ENCODE measurements around the gene ARHGAP28. TPM values are rescaled to one million over a fixed set of nuclear protein-coding genes. Genes with fewer than 3 reads are reported as not detected.

The ARHGAP28 gene
- total and polyA plus RNA-seq, 10 of the 15 experiments (the other 5 are each of a cell fraction or from before 2014, with no cell fraction given): not detected

DNA sequence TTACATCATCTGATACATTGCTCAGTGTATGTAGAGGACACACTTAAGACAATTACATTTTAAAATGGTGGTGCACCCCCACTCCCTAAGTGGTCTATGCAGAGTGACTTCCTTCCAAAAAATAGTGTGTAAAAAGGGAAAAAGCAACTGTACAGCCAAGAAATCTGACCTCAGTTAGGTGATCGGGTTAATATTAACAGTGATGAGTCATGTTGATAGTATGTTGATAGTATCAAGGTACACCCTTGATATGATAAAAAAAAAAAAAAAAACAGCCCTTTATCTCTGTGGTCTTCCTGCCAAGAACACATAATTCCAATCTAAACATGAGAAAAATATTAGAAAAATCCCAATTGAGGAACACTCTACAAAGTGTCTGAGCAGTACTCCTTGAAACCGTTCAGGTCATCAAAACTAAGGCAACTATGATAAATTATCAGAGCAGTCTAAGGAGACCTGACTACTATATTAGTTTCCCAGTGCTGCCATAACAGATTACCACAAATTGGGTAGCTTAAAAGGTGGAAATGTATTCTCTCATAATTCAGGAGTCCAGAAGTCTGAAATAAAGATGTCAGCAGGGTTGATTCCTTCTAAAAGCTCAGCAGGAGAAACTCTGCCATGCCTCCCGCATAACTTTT lies 171.9 kb downstream of the ARHGAP28 start (continued):
- TF ChIP-seq, protein P1, sequence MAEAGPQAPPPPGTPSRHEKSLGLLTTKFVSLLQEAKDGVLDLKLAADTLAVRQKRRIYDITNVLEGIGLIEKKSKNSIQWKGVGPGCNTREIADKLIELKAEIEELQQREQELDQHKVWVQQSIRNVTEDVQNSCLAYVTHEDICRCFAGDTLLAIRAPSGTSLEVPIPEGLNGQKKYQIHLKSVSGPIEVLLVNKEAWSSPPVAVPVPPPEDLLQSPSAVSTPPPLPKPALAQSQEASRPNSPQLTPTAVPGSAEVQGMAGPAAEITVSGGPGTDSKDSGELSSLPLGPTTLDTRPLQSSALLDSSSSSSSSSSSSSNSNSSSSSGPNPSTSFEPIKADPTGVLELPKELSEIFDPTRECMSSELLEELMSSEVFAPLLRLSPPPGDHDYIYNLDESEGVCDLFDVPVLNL (IDR thresholded peaks at IDR 0.05; ENCODE audit: low read depth, low read length): no peak
- TF ChIP-seq TCF12 (IDR thresholded peaks at IDR 0.05; ENCODE audit: low read depth, low read length): no peak
- TF ChIP-seq, protein P2, sequence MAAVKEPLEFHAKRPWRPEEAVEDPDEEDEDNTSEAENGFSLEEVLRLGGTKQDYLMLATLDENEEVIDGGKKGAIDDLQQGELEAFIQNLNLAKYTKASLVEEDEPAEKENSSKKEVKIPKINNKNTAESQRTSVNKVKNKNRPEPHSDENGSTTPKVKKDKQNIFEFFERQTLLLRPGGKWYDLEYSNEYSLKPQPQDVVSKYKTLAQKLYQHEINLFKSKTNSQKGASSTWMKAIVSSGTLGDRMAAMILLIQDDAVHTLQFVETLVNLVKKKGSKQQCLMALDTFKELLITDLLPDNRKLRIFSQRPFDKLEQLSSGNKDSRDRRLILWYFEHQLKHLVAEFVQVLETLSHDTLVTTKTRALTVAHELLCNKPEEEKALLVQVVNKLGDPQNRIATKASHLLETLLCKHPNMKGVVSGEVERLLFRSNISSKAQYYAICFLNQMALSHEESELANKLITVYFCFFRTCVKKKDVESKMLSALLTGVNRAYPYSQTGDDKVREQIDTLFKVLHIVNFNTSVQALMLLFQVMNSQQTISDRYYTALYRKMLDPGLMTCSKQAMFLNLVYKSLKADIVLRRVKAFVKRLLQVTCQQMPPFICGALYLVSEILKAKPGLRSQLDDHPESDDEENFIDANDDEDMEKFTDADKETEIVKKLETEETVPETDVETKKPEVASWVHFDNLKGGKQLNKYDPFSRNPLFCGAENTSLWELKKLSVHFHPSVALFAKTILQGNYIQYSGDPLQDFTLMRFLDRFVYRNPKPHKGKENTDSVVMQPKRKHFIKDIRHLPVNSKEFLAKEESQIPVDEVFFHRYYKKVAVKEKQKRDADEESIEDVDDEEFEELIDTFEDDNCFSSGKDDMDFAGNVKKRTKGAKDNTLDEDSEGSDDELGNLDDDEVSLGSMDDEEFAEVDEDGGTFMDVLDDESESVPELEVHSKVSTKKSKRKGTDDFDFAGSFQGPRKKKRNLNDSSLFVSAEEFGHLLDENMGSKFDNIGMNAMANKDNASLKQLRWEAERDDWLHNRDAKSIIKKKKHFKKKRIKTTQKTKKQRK (IDR thresholded peaks at IDR 0.05; ENCODE audit: low read depth, low read length): no peak
- TF ChIP-seq ZNF384 (IDR thresholded peaks at IDR 0.05; ENCODE audit: borderline replicate concordance, low read depth, low read length): no peak

DNA sequence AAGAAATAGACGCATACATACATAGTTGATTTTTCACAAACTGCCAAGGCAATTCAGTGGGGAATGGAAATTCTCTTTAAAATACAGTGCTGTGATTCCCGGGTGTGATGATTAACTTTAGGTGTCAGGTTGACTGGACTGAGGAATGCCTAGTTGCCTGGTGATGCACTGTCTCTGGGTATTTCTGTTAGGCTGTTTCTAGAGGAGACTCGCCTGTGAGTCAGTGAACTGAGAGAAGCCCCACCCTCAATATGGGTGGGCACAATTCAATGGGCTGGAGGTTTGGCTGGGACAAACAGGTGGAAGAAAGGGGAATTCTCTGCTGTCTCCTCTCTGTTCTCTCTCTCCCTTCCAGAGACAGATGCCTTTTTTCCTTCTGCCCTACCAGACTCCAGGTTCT lies 187.6 kb downstream of the ARHGAP28 start:
- no peak for ATAC-seq
- no peak for DNase-seq (ENCODE audit: low read depth, low spot score)
- Histone ChIP-seq H3K9ac (ENCODE audit: control insufficient read depth, insufficient read depth, low read length) (no peak overlapping the region), H3K27ac (ENCODE audit: control insufficient read depth, insufficient read depth) (no peak overlapping the region), H3K36me3 (ENCODE audit: control insufficient read depth in 2 of 2, insufficient read depth in 2 of 2, low read length in 1 of 2) (no peaks in the 10 kb centered on the region), H3K4me3 (no peak overlapping the region), H3K27me3 (replicated peaks in 1 of 2; ENCODE audit: control insufficient read depth in 2 of 2, insufficient read depth in 2 of 2, low read length in 1 of 2) (no peaks in the 10 kb centered on the region), H2AFZ (ENCODE audit: control insufficient read depth, low read depth, low read length) (no peak overlapping the region), H3K79me2 (ENCODE audit: control insufficient read depth, insufficient read depth, low read length) (no peaks in the 10 kb centered on the region), H3K4me2 (ENCODE audit: control insufficient read depth, insufficient read depth) (no peak overlapping the region), H3K9me3 (replicated peaks; ENCODE audit: control insufficient read depth, insufficient read depth, low read length) (no peaks in the 10 kb centered on the region), H3K4me1 (ENCODE audit: control insufficient read depth, insufficient read depth, low read length) (no peaks in the 10 kb centered on the region), H4K20me1 (ENCODE audit: control insufficient read depth, insufficient read depth) (no peaks in the 10 kb centered on the region)
- TF ChIP-seq POLR2A (IDR thresholded peaks at IDR 0.05; ENCODE audit: low read depth, low read length): no peak
- TF ChIP-seq, protein P3, sequence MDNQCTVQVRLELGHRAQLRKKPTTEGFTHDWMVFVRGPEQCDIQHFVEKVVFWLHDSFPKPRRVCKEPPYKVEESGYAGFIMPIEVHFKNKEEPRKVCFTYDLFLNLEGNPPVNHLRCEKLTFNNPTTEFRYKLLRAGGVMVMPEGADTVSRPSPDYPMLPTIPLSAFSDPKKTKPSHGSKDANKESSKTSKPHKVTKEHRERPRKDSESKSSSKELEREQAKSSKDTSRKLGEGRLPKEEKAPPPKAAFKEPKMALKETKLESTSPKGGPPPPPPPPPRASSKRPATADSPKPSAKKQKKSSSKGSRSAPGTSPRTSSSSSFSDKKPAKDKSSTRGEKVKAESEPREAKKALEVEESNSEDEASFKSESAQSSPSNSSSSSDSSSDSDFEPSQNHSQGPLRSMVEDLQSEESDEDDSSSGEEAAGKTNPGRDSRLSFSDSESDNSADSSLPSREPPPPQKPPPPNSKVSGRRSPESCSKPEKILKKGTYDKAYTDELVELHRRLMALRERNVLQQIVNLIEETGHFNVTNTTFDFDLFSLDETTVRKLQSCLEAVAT (IDR thresholded peaks at IDR 0.05): no peak
- no peak for TF ChIP-seq MXI1 (IDR thresholded peaks at IDR 0.05; ENCODE audit: low read depth, low read length)
- TF ChIP-seq MEF2A (IDR thresholded peaks at IDR 0.05; ENCODE audit: insufficient read depth, low read depth, low read length): no peak
- TF ChIP-seq CBX5 (IDR thresholded peaks at IDR 0.05; ENCODE audit: low read depth): no peak
- no peak for TF ChIP-seq YBX1 (IDR thresholded peaks at IDR 0.05)
- no peak for TF ChIP-seq PAX8 (IDR thresholded peaks at IDR 0.05)
- CTCF ChIA-PET: interaction anchor here (1.2 kb wide), 1 partner anchor 10 kb away, joined by 3 read pairs; no protein-coding TSS in a partner anchor
- RAD21 ChIA-PET (ENCODE audit: unreplicated experiment): no interaction called here
- in situ Hi-C loops (cut with MboI) (no loop called here), intact Hi-C loops (cut with micrococcal nuclease; ENCODE audit: unreplicated experiment) (no loop called here)
- 19% methylated on average over 3 of the region's 3 CpGs for WGBS (ENCODE audit: insufficient coverage, insufficient replicate concordance, low lambda C conversion rate, missing lambda C conversion rate)
- POLR2A ChIA-PET: no interaction called here
- no TSS peak for BruUV-seq (replicated peaks)
- FAIRE-seq: no peak
- SMC1A ChIA-PET (ENCODE audit: uncharacterized antibody, unreplicated experiment): no interaction called here
